Suprapubic skin (tissue), 4 donors: ENCODE data around the gene IFI35. TPM values are rescaled to one million over a fixed set of nuclear protein-coding genes. Genes with fewer than 3 reads are reported as not detected.

Source experiments
- DNase-seq, 2 donors: peaks; one replicate each; pipeline ENCODE4 v3.0.0-alpha.2; 2019; ENCODE audit warnings: low spot score in 2 of 2
- H3K27ac ChIP-seq: fragments of 200-600 bp; sonication (generic); one replicate; pipeline ENCODE4 v1.5.1; 2019
- H3K27me3 ChIP-seq: fragments of 200-600 bp; sonication (generic); one replicate; pipeline ENCODE4 v1.5.1; 2019
- H3K36me3 ChIP-seq: fragments of 200-600 bp; sonication (generic); one replicate; pipeline ENCODE4 v1.5.1; 2019
- H3K4me1 ChIP-seq: fragments of 200-600 bp; sonication (generic); one replicate; pipeline ENCODE4 v1.5.1; 2019
- H3K4me3 ChIP-seq: fragments of 200-600 bp; sonication (generic); one replicate; pipeline ENCODE4 v1.5.1; 2019; ENCODE audit warnings: mild to moderate bottlenecking
- H3K9me3 ChIP-seq: fragments of 200-600 bp; sonication (generic); one replicate; pipeline ENCODE4 v1.5.1; 2019
- EP300 ChIP-seq: sonication (generic); formaldehyde crosslinking; IDR thresholded peaks from one replicate; pipeline ENCODE4 v1.6.1; 2017; ENCODE audit warnings: antibody characterized with exemption
- POLR2A ChIP-seq, 2 donors: fragments of 450-650 bp; IDR thresholded peaks; one replicate each; pipeline ENCODE4 v1.6.1; 2017; ENCODE audit warnings: antibody characterized with exemption in 2 of 2, mild to moderate bottlenecking in 2 of 2, moderate library complexity in 2 of 2
- POLR2AphosphoS5 ChIP-seq, 3 donors: sonication (generic); formaldehyde crosslinking; IDR thresholded peaks; one replicate each; pipeline ENCODE4 v1.6.1; 2017; ENCODE audit warnings: antibody characterized with exemption in 3 of 3
- WGBS: methylation state at CpG from one replicate; pipeline ENCODE4 v1.1.5; 2018; 5-methylcytosine and 5-hydroxymethylcytosine counted together
- total RNA-seq, 4 donors: library from RNA; depleted of rRNA; stranded (reverse); fragments of >200 nt; gene quantifications; one replicate each; pipeline ENCODE4 v1.1.0, GENCODE V29; 2016
- TF ChIP-seq, protein P1 (sequence below), 2 donors: fragments of 200-600 bp in 1 of 2; fragments of 450-650 bp in 1 of 2; sonication (generic) in 1 of 2; IDR thresholded peaks; one replicate each; pipeline ENCODE4 v1.5.1; 2016 to 2019; ENCODE audit warnings: antibody characterized with exemption in 2 of 2, mild to moderate bottlenecking in 1 of 2, moderate library complexity in 1 of 2

IFI35 gene
- total RNA-seq, 4 donors from 2014 or later: 9.0 to 18.0 (median 13.7) TPM

GRCh38 chr17:43030137-43030767 is 23.7 kb downstream of the IFI35 start:
- TF ChIP-seq EP300 (no peak), POLR2A (IDR thresholded peaks at IDR 0.05) (no peak), POLR2AphosphoS5 (IDR thresholded peaks at IDR 0.05) (no peak)
- TF ChIP-seq, protein P1, sequence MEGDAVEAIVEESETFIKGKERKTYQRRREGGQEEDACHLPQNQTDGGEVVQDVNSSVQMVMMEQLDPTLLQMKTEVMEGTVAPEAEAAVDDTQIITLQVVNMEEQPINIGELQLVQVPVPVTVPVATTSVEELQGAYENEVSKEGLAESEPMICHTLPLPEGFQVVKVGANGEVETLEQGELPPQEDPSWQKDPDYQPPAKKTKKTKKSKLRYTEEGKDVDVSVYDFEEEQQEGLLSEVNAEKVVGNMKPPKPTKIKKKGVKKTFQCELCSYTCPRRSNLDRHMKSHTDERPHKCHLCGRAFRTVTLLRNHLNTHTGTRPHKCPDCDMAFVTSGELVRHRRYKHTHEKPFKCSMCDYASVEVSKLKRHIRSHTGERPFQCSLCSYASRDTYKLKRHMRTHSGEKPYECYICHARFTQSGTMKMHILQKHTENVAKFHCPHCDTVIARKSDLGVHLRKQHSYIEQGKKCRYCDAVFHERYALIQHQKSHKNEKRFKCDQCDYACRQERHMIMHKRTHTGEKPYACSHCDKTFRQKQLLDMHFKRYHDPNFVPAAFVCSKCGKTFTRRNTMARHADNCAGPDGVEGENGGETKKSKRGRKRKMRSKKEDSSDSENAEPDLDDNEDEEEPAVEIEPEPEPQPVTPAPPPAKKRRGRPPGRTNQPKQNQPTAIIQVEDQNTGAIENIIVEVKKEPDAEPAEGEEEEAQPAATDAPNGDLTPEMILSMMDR (IDR thresholded peaks at IDR 0.05): no peak
- Histone ChIP-seq H3K27ac (no peak overlapping the region), H3K4me1 (peaks cover 7% of the 10 kb centered on the region), H3K27me3 (no peaks in the 10 kb centered on the region), H3K9me3 (no peaks in the 10 kb centered on the region), H3K4me3 (no peak overlapping the region), H3K36me3 (no peaks in the 10 kb centered on the region)
- WGBS: 71% methylated on average over 6 of the region's 6 CpGs
- no peak for DNase-seq

GRCh38 chr17:43031666-43032065 is 25.1 kb downstream of the IFI35 start:
- no peak overlapping the region for H3K4me3 ChIP-seq
- H3K27me3 ChIP-seq: no peaks in the 10 kb centered on the region
- H3K36me3 ChIP-seq: no peaks in the 10 kb centered on the region
- DNase-seq: no peak
- H3K9me3 ChIP-seq: no peaks in the 10 kb centered on the region
- WGBS: 86% methylated on average over 3 of the region's 3 CpGs
- no peak overlapping the region for H3K27ac ChIP-seq
- no peaks in the 10 kb centered on the region for H3K4me1 ChIP-seq
- TF ChIP-seq POLR2AphosphoS5 (IDR thresholded peaks at IDR 0.05) (no peak), POLR2A (IDR thresholded peaks at IDR 0.05) (no peak), EP300 (no peak)
- TF ChIP-seq, protein P1 (IDR thresholded peaks at IDR 0.05): no peak

DNA sequence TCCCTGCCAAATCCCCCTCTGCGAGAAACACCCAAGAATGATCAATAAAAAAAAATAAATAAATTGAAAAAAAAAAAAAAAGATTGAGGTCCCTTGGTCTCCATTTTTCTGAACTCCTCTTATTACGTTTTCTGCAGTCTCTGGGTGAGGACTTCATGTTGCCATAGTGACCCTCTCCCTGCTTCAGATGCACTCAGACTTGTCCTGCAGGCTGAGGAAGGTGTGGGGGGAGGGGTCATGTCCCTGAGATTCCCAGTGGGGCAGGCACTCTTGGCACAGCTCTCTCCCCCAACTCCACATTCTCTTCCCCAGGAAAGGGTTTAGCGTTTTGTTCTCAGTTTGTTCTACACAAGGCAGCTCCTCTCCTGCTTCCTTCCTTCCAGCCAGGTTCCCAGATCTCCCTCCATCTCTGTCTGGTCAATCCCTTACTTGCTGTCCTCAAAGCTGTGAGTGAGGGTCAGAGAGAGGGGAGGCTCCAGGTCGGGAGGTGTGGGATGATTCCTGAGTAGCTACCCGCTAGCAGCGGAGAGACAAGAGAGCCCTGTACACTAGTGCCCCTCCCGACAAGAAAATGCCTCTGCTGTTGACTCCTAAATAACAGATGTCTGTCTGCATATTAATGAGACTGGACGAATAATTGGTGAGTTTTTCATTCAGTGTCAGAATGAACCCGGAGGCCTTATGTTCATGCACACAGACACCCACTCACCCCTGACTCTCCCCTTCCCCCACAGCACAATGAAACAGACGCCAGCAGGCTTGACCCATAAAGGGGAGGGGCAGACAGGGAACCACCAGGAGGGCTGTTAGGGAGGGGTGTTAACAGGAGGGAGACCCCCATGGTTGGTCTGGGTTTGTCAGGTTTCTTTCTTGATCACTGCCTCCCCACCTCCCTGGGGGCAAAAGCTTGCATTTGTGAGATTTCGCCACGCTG is 27.6 kb downstream of the IFI35 start:
- Histone ChIP-seq H3K4me3 (no peak overlapping the region), H3K4me1 (no peaks in the 10 kb centered on the region), H3K9me3 (no peaks in the 10 kb centered on the region), H3K27ac (no peak overlapping the region), H3K36me3 (no peaks in the 10 kb centered on the region), H3K27me3 (no peaks in the 10 kb centered on the region)
- TF ChIP-seq POLR2A (IDR thresholded peaks at IDR 0.05) (no peak), EP300 (no peak), POLR2AphosphoS5 (IDR thresholded peaks at IDR 0.05) (no peak)
- TF ChIP-seq, protein P1 (IDR thresholded peaks at IDR 0.05): no peak
- DNase-seq: no peak
- 48% methylated on average over 12 of the region's 12 CpGs for WGBS

GRCh38 chr17:43034894-43035293 is 28.3 kb downstream of the IFI35 start:
- no peak for DNase-seq
- H3K4me3 ChIP-seq: no peak overlapping the region
- no peak overlapping the region for H3K27ac ChIP-seq
- no peaks in the 10 kb centered on the region for H3K4me1 ChIP-seq
- WGBS: 86% methylated on average over 3 of the region's 3 CpGs
- TF ChIP-seq, protein P1 (IDR thresholded peaks at IDR 0.05): no peak
- TF ChIP-seq POLR2A (IDR thresholded peaks at IDR 0.05) (no peak), POLR2AphosphoS5 (IDR thresholded peaks at IDR 0.05) (no peak), EP300 (no peak)
- no peaks in the 10 kb centered on the region for H3K9me3 ChIP-seq
- no peaks in the 10 kb centered on the region for H3K36me3 ChIP-seq
- H3K27me3 ChIP-seq: no peaks in the 10 kb centered on the region

DNA sequence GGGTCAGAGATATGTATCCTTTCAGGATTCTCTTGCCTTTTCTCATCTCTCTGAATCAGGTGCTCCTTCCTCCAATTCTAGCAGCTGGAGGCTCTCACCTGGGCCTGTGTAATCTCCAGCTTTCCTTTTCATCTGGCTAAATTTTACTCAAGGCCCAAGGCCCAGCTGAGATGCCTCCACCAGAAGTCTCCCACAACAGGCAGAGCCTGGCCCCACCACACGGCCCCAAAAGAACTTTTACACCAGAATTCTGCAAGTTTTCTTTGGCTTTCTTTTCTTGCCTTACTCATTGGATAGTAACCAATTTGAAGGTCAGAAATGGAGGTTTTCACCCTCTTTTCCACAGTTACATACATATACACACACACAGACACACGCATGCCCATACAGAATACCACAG is 33.1 kb downstream of the IFI35 start:
- no peaks in the 10 kb centered on the region for H3K36me3 ChIP-seq
- 95% methylated on average over 2 of the region's 2 CpGs for WGBS
- no peaks in the 10 kb centered on the region for H3K9me3 ChIP-seq
- H3K27ac ChIP-seq: no peak overlapping the region
- H3K4me1 ChIP-seq: no peaks in the 10 kb centered on the region
- no peak for TF ChIP-seq POLR2A (IDR thresholded peaks at IDR 0.05)
- no peak for TF ChIP-seq EP300
- TF ChIP-seq, protein P1 (IDR thresholded peaks at IDR 0.05): no peak
- TF ChIP-seq POLR2AphosphoS5 (IDR thresholded peaks at IDR 0.05): no peak
- H3K27me3 ChIP-seq: no peaks in the 10 kb centered on the region
- DNase-seq: no peak
- no peak overlapping the region for H3K4me3 ChIP-seq
